ENCODE data around the gene LCE7A. TPM values are rescaled to one million over a fixed set of nuclear protein-coding genes. Genes with fewer than 3 reads are reported as not detected.

The LCE7A gene
- total and polyA plus RNA-seq, 2 donors (not counting 1 experiment from before 2014, with no cell fraction given): not detected

DNA sequence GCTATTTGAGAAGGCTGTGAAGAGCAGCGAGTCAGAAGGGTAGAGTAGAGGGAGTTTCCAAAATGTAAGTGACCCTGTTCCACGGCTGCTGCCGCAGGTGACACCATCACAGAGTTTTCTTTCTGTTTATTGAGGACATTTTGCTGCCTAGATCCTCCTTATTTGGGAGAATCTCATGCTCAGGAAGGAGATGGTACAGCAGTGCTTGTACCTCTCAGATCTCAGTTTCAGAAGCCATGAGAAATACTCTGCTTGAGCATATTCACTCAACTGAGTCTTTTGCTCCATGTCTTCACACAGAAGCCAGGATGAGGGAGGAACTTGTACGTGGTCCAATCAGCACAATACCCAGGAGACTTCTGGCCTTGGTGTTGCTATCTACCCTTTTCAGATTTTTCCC, 1.6 kb downstream of the LCE7A start:
- H3K4me2 ChIP-seq (ENCODE audit: extremely low read depth, insufficient read depth, low read length): no peak overlapping the region
- no peaks in the 10 kb centered on the region for H3K9me3 ChIP-seq (ENCODE audit: control insufficient read depth, insufficient read depth, low read depth, low read length)
- no peak overlapping the region for H2AFZ ChIP-seq (ENCODE audit: low read length)
- no peaks in the 10 kb centered on the region for H3K36me3 ChIP-seq (ENCODE audit: control insufficient read depth, insufficient read depth, low read length)
- no peak overlapping the region for H3K27ac ChIP-seq (ENCODE audit: insufficient read depth, low read length)
- H3K27me3 ChIP-seq (ENCODE audit: control insufficient read depth, insufficient read depth, low read length): no peaks in the 10 kb centered on the region
- no peaks in the 10 kb centered on the region for H4K20me1 ChIP-seq (ENCODE audit: control insufficient read depth, extremely low read depth, insufficient read depth, low read length)
- TF ChIP-seq CTCF (conservative IDR thresholded peaks at IDR 0.05 in 1 of 2, IDR thresholded peaks at IDR 0.05 in 1 of 2; ENCODE audit: low read depth in 1 of 2, low read length in 2 of 2): no peak
- no peak for TF ChIP-seq EZH2 (IDR thresholded peaks at IDR 0.05; ENCODE audit: low read length, missing control alignments)
- H3K9ac ChIP-seq (ENCODE audit: insufficient read depth, low read length): no peak overlapping the region
- no peaks in the 10 kb centered on the region for H3K79me2 ChIP-seq (ENCODE audit: control insufficient read depth, insufficient read depth, low read length)
- H3K4me3 ChIP-seq (replicated peaks in 1 of 4; ENCODE audit: control extremely low read depth in 1 of 4, insufficient read depth in 1 of 4, low read depth in 3 of 4, low read length in 4 of 4): no peak overlapping the region
- H3K4me1 ChIP-seq (ENCODE audit: control insufficient read depth, extremely low read depth, insufficient read depth, low read length): no peaks in the 10 kb centered on the region
- DNase-seq (ENCODE audit: low read depth in 2 of 2): no peak

GRCh38 chr1:152864443-152864842, 4.6 kb downstream of the LCE7A start:
- no peaks in the 10 kb centered on the region for H3K79me2 ChIP-seq (ENCODE audit: control insufficient read depth, insufficient read depth, low read length)
- H3K4me1 ChIP-seq (ENCODE audit: control insufficient read depth, extremely low read depth, insufficient read depth, low read length): no peaks in the 10 kb centered on the region
- H4K20me1 ChIP-seq (ENCODE audit: control insufficient read depth, extremely low read depth, insufficient read depth, low read length): no peaks in the 10 kb centered on the region
- H3K36me3 ChIP-seq (ENCODE audit: control insufficient read depth, insufficient read depth, low read length): no peaks in the 10 kb centered on the region
- no peak for DNase-seq (ENCODE audit: low read depth in 2 of 2)
- H3K9me3 ChIP-seq (ENCODE audit: control insufficient read depth, insufficient read depth, low read depth, low read length): no peaks in the 10 kb centered on the region
- no peak overlapping the region for H3K27ac ChIP-seq (ENCODE audit: insufficient read depth, low read length)
- no peak overlapping the region for H3K4me2 ChIP-seq (ENCODE audit: extremely low read depth, insufficient read depth, low read length)
- H3K9ac ChIP-seq (ENCODE audit: insufficient read depth, low read length): no peak overlapping the region
- no peak overlapping the region for H3K4me3 ChIP-seq (replicated peaks in 1 of 4; ENCODE audit: control extremely low read depth in 1 of 4, insufficient read depth in 1 of 4, low read depth in 3 of 4, low read length in 4 of 4)
- no peaks in the 10 kb centered on the region for H3K27me3 ChIP-seq (ENCODE audit: control insufficient read depth, insufficient read depth, low read length)
- no peak overlapping the region for H2AFZ ChIP-seq (ENCODE audit: low read length)
- TF ChIP-seq EZH2 (IDR thresholded peaks at IDR 0.05; ENCODE audit: low read length, missing control alignments) (no peak), CTCF (conservative IDR thresholded peaks at IDR 0.05 in 1 of 2, IDR thresholded peaks at IDR 0.05 in 1 of 2; ENCODE audit: low read depth in 1 of 2, low read length in 2 of 2) (no peak)

- Histone ChIP-seq H3K4me3 (replicated peaks in 1 of 4; ENCODE audit: control extremely low read depth in 1 of 4, insufficient read depth in 1 of 4, low read depth in 3 of 4, low read length in 4 of 4) (no peak overlapping the region), H3K36me3 (ENCODE audit: control insufficient read depth, insufficient read depth, low read length) (no peaks in the 10 kb centered on the region), H3K4me1 (ENCODE audit: control insufficient read depth, extremely low read depth, insufficient read depth, low read length) (no peaks in the 10 kb centered on the region), H3K27me3 (ENCODE audit: control insufficient read depth, insufficient read depth, low read length) (no peaks in the 10 kb centered on the region), H3K9me3 (ENCODE audit: control insufficient read depth, insufficient read depth, low read depth, low read length) (no peaks in the 10 kb centered on the region), H3K79me2 (ENCODE audit: control insufficient read depth, insufficient read depth, low read length) (no peaks in the 10 kb centered on the region), H3K27ac (ENCODE audit: insufficient read depth, low read length) (no peak overlapping the region), H2AFZ (ENCODE audit: low read length) (no peak overlapping the region), H3K9ac (ENCODE audit: insufficient read depth, low read length) (no peak overlapping the region), H3K4me2 (ENCODE audit: extremely low read depth, insufficient read depth, low read length) (no peak overlapping the region), H4K20me1 (ENCODE audit: control insufficient read depth, extremely low read depth, insufficient read depth, low read length) (no peaks in the 10 kb centered on the region)
- TF ChIP-seq EZH2 (IDR thresholded peaks at IDR 0.05; ENCODE audit: low read length, missing control alignments) (no peak), CTCF (conservative IDR thresholded peaks at IDR 0.05 in 1 of 2, IDR thresholded peaks at IDR 0.05 in 1 of 2; ENCODE audit: low read depth in 1 of 2, low read length in 2 of 2) (no peak)
- no peak for DNase-seq (ENCODE audit: low read depth in 2 of 2)
Measured at GRCh38 chr1:152866321-152866720, 6.5 kb downstream of the LCE7A start.

All from fibroblast of lung (primary cell).